HepG2 (cell line): Measurements from ENCODE around the gene JMJD8. TPM values are rescaled to one million over a fixed set of nuclear protein-coding genes. Genes with fewer than 3 reads are reported as not detected.
A peak's percentile ranks its signal among the peaks of the same experiment; 100 is the strongest.

Experiments
- IKZF4 ChIP-seq: sonication (generic); formaldehyde crosslinking; IDR thresholded peaks from 2 replicates; pipeline ENCODE4 v1.5.1; 2020; ENCODE audit warnings: borderline replicate concordance, mild to moderate bottlenecking, low read depth, missing genetic modification reagents; ENCODE audit errors: not compliant biosample characterization
- JARID2 ChIP-seq: sonication (generic); formaldehyde crosslinking; IDR thresholded peaks from 2 replicates; pipeline ENCODE4 v1.8.1; 2023; ENCODE audit warnings: missing genetic modification reagents, inconsistent platforms; ENCODE audit not compliant: insufficient replicate concordance
- KMT2B ChIP-seq: IDR thresholded peaks from 2 replicates; pipeline ENCODE4 v1.6.1; 2016; ENCODE audit warnings: missing genetic modification reagents, missing compliant biosample characterization
- ZNF282 ChIP-seq: fragments of 450-650 bp; IDR thresholded peaks from 2 replicates; pipeline ENCODE4 v1.6.1; 2018; ENCODE audit not compliant: partially characterized antibody
- ZNF713 ChIP-seq: sonication (generic); formaldehyde crosslinking; IDR thresholded peaks from 2 replicates; pipeline ENCODE4 v1.4.0; 2020; ENCODE audit warnings: mild to moderate bottlenecking, missing genetic modification reagents
- ZNF724P ChIP-seq: sonication (generic); formaldehyde crosslinking; IDR thresholded peaks from 2 replicates; pipeline ENCODE4 v1.8.0; 2022; ENCODE audit warnings: missing genetic modification reagents, borderline replicate concordance
- ZSCAN31 ChIP-seq: sonication (generic); formaldehyde crosslinking; IDR thresholded peaks from 2 replicates; pipeline ENCODE4 v1.5.0; 2020; ENCODE audit warnings: low read depth, mild to moderate bottlenecking, missing genetic modification reagents
- polyA plus RNA-seq, 8 experiments: library from polyadenylated mRNA; depleted of rRNA in 3 of 8; stranded (reverse) in 7 of 8; unstranded in 1 of 8; fragments of >200 nt; fragmentation: Illumina TruSeq in 4 of 8; extraction: Trizol in 4 of 8; gene quantifications; 2 replicates each; pipeline versions ENCODE4 v1.2.1 to v1.2.3, GENCODE V29; 2011 to 2016; ENCODE audit warnings: low read depth in 4 of 8, missing spikeins in 1 of 8, mixed read lengths in 1 of 8; ENCODE audit not compliant: insufficient read depth in 1 of 8
- total RNA-seq, 5 experiments: library from RNA; depleted of rRNA; stranded (reverse); fragments of >200 nt; fragmentation: Illumina TruSeq; extraction: Trizol; gene quantifications; 2 replicates each; pipeline ENCODE4 v1.2.3, GENCODE V29; 2016; ENCODE audit warnings: low read depth in 1 of 5
- TF ChIP-seq, protein P1 (sequence below): sonication (generic); formaldehyde crosslinking; IDR thresholded peaks from 2 replicates; pipeline ENCODE4 v1.4.0; 2020; ENCODE audit warnings: missing genetic modification reagents
- TF ChIP-seq, protein P2 (sequence below): fragments of 450-650 bp; IDR thresholded peaks from 2 replicates; pipeline ENCODE4 v1.6.1; 2016
- TF ChIP-seq, protein P3 (sequence below): sonication (generic); formaldehyde crosslinking; IDR thresholded peaks from 2 replicates; pipeline ENCODE4 v1.4.0; 2020; ENCODE audit warnings: mild to moderate bottlenecking, missing genetic modification reagents
- TF ChIP-seq, protein P4 (sequence below): sonication (generic); formaldehyde crosslinking; IDR thresholded peaks from 2 replicates; pipeline ENCODE4 v1.4.0; 2020; ENCODE audit warnings: mild to moderate bottlenecking, missing genetic modification reagents
- TF ChIP-seq, protein P5 (sequence below): sonication (generic); formaldehyde crosslinking; IDR thresholded peaks from 2 replicates; pipeline ENCODE4 v1.5.1; 2020; ENCODE audit warnings: missing genetic modification reagents, mild to moderate bottlenecking, borderline replicate concordance

The JMJD8 gene
- total and polyA plus RNA-seq, 2 of the 13 experiments (the other 11 are each of a cell fraction or from before 2014, with no cell fraction given), result 2.6 to 11.8 TPM

DNA sequence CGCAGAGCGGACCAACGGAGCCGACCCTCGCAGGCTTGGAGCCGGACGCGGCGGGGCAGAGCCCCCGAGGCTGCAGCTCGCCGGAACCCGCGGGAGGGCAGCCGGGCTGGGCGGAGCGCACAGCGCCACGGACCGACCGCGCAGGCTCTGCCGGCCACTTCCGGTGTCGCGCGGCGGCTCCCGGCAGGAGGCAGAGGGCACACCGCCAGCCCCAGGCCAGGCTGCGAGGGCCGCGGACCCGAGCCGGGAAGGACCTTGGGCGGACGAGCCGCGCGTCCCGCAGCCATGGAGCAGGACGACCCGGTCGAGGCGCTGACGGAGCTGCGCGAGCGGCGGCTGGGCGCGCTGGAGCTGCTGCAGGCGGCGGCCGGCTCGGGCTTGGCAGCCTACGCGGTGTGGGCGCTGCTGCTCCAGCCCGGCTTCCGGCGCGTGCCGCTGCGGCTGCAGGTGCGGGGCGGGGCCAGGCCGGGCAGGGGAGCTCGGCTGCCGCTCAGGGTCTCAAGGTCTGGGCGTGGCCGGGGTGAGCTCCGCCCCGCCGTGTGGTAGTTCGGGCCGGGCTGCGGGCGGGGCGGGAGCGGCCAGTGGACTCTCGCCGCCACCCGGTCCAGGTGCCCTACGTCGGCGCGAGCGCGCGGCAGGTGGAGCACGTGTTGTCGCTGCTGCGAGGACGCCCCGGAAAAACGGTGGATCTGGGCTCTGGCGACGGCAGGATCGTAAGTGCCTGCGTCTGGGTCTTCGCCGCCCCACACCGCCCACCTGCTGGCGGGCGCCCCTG, 37.0 kb upstream of the JMJD8 start, which contains the start of gene ANTKMT (continued):
- TF ChIP-seq, protein P1, sequence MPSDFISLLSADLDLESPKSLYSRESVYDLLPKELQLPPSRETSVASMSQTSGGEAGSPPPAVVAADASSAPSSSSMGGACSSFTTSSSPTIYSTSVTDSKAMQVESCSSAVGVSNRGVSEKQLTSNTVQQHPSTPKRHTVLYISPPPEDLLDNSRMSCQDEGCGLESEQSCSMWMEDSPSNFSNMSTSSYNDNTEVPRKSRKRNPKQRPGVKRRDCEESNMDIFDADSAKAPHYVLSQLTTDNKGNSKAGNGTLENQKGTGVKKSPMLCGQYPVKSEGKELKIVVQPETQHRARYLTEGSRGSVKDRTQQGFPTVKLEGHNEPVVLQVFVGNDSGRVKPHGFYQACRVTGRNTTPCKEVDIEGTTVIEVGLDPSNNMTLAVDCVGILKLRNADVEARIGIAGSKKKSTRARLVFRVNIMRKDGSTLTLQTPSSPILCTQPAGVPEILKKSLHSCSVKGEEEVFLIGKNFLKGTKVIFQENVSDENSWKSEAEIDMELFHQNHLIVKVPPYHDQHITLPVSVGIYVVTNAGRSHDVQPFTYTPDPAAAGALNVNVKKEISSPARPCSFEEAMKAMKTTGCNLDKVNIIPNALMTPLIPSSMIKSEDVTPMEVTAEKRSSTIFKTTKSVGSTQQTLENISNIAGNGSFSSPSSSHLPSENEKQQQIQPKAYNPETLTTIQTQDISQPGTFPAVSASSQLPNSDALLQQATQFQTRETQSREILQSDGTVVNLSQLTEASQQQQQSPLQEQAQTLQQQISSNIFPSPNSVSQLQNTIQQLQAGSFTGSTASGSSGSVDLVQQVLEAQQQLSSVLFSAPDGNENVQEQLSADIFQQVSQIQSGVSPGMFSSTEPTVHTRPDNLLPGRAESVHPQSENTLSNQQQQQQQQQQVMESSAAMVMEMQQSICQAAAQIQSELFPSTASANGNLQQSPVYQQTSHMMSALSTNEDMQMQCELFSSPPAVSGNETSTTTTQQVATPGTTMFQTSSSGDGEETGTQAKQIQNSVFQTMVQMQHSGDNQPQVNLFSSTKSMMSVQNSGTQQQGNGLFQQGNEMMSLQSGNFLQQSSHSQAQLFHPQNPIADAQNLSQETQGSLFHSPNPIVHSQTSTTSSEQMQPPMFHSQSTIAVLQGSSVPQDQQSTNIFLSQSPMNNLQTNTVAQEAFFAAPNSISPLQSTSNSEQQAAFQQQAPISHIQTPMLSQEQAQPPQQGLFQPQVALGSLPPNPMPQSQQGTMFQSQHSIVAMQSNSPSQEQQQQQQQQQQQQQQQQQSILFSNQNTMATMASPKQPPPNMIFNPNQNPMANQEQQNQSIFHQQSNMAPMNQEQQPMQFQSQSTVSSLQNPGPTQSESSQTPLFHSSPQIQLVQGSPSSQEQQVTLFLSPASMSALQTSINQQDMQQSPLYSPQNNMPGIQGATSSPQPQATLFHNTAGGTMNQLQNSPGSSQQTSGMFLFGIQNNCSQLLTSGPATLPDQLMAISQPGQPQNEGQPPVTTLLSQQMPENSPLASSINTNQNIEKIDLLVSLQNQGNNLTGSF (CRISPR knock-in tag), result peak; percentile 71; the same call in 1 of the 2 replicates
- TF ChIP-seq, protein P2, sequence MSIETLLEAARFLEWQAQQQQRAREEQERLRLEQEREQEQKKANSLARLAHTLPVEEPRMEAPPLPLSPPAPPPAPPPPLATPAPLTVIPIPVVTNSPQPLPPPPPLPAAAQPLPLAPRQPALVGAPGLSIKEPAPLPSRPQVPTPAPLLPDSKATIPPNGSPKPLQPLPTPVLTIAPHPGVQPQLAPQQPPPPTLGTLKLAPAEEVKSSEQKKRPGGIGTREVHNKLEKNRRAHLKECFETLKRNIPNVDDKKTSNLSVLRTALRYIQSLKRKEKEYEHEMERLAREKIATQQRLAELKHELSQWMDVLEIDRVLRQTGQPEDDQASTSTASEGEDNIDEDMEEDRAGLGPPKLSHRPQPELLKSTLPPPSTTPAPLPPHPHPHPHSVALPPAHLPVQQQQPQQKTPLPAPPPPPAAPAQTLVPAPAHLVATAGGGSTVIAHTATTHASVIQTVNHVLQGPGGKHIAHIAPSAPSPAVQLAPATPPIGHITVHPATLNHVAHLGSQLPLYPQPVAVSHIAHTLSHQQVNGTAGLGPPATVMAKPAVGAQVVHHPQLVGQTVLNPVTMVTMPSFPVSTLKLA, result no peak
- TF ChIP-seq ZNF724P (CRISPR knock-in tag), result peak; percentile 47
- TF ChIP-seq JARID2, result no peak
- no peak; the same call in 1 of the 2 replicates for TF ChIP-seq ZNF713 (CRISPR knock-in tag)
- no peak for TF ChIP-seq ZNF282
- TF ChIP-seq, protein P3, sequence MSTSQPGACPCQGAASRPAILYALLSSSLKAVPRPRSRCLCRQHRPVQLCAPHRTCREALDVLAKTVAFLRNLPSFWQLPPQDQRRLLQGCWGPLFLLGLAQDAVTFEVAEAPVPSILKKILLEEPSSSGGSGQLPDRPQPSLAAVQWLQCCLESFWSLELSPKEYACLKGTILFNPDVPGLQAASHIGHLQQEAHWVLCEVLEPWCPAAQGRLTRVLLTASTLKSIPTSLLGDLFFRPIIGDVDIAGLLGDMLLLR, result peak; percentile 71; the same call in 1 of the 2 replicates
- TF ChIP-seq, protein P4, sequence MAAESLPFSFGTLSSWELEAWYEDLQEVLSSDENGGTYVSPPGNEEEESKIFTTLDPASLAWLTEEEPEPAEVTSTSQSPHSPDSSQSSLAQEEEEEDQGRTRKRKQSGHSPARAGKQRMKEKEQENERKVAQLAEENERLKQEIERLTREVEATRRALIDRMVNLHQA (CRISPR knock-in tag), result no peak
- no peak for TF ChIP-seq KMT2B (CRISPR knock-in tag)
- TF ChIP-seq ZSCAN31 (CRISPR knock-in tag), result peak; percentile 76
- TF ChIP-seq, protein P5, sequence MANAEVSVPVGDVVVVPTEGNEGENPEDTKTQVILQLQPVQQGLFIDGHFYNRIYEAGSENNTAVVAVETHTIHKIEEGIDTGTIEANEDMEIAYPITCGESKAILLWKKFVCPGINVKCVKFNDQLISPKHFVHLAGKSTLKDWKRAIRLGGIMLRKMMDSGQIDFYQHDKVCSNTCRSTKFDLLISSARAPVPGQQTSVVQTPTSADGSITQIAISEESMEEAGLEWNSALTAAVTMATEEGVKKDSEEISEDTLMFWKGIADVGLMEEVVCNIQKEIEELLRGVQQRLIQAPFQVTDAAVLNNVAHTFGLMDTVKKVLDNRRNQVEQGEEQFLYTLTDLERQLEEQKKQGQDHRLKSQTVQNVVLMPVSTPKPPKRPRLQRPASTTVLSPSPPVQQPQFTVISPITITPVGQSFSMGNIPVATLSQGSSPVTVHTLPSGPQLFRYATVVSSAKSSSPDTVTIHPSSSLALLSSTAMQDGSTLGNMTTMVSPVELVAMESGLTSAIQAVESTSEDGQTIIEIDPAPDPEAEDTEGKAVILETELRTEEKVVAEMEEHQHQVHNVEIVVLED (CRISPR knock-in tag), result peak; percentile 54
- TF ChIP-seq IKZF4, result peak; percentile 77
